EH (cell line): ENCODE data around the gene FRMD1.

Experiments used
- DNase-seq: peaks from one replicate; pipeline ENCODE4 v3.0.0-alpha.2; 2015; ENCODE audit warnings: low read depth

The FRMD1 gene

GRCh38 chr6:168043193-168043847 lies 35.7 kb downstream of the FRMD1 start:
- no peak for DNase-seq

GRCh38 chr6:168042426-168043192 lies 36.4 kb downstream of the FRMD1 start:
- DNase-seq = no peak

GRCh38 chr6:168041928-168042327 lies 37.1 kb downstream of the FRMD1 start:
- DNase-seq = no peak

- DNase-seq = no peak
These were observed 38.0 kb downstream of the FRMD1 start for GRCh38 chr6:168040856-168041496.

- DNase-seq = no peak
These were observed 39.2 kb downstream of the FRMD1 start for GRCh38 chr6:168039849-168040248.

GRCh38 chr6:168039301-168039700 lies 39.7 kb downstream of the FRMD1 start:
- DNase-seq = no peak

GRCh38 chr6:168038576-168039140 lies 40.4 kb downstream of the FRMD1 start:
- DNase-seq = no peak

- no peak for DNase-seq
These were observed 41.2 kb downstream of the FRMD1 start for GRCh38 chr6:168037856-168038255.

GRCh38 chr6:168037242-168037641 lies 41.8 kb downstream of the FRMD1 start:
- DNase-seq = no peak

- peak; percentile 62 for DNase-seq
These were observed 43.1 kb downstream of the FRMD1 start for GRCh38 chr6:168035661-168036545.

GRCh38 chr6:168035098-168035660 lies 43.8 kb downstream of the FRMD1 start:
- peak; percentile 85 for DNase-seq

GRCh38 chr6:168034537-168034936 lies 44.5 kb downstream of the FRMD1 start:
- DNase-seq = no peak

- DNase-seq = no peak
These were observed 45.2 kb downstream of the FRMD1 start for GRCh38 chr6:168033791-168034190.

- peak; percentile 90 for DNase-seq
These were observed 46.8 kb downstream of the FRMD1 start for GRCh38 chr6:168032005-168032760.

GRCh38 chr6:168031411-168031971 lies 47.5 kb downstream of the FRMD1 start:
- DNase-seq = peak; percentile 83

- DNase-seq = no peak
These were observed 48.1 kb downstream of the FRMD1 start for GRCh38 chr6:168030908-168031307.

GRCh38 chr6:168030218-168030746 lies 48.7 kb downstream of the FRMD1 start:
- DNase-seq = no peak

- no peak for DNase-seq
These were observed 49.4 kb downstream of the FRMD1 start for GRCh38 chr6:168029459-168030217.

- DNase-seq = no peak
These were observed 50.8 kb downstream of the FRMD1 start for GRCh38 chr6:168028181-168028580.
